Stimulated activated CD8-positive, alpha-beta memory T cell treated with anti-CD3 and anti-CD28 coated beads, Interleukin-4, amount 100 ng/mL, for 48 hours (primary cell): ENCODE results near the gene SOHLH1.
A peak's percentile ranks its signal among the peaks of the same experiment; 100 is the strongest.

ENCODE experiments used
- DNase-seq: peaks from one replicate; pipeline ENCODE4 v3.0.0-alpha.2; 2020

The SOHLH1 gene

DNA sequence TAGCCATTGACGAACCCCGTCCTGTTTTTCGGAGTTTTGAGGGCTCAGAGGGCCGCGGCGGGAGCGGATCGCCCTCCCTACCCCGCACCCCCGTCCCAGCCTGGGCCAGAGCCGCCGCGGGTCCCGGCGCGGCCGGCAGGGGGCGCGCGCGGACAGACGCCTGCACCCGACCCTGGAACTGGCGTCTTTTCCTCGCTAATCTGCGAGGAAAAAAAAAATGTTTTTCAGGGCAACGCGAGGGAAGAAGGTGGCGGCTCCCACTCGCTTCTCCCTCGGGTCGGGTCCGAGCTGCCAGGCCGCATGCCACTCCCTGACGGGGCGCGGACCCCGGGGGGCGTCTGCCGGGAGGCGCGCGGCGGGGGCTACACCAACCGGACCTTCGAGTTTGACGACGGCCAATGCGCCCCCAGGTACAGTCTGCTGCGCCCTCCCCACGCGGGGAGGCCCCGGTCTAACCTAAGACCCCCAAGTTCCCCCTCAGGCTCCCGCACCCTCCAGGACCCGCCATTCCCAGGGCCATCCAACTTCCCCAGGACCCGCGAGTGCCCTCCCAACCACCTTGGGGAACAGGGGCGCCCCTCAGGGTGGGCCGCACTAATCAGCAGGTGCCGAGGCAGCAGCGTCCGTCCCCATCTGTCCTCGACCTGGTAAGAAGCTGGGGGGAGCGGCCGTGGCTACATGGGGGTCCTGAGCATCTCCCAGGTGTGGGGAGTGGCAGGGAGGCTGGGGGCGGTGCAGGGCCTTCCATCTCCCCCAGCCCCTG is 2.9 kb upstream of the SOHLH1 start, which contains the start of gene KCNT1:
KCNT1 (plus strand) TSS at position 227 of the 763 bp plus-strand sequence; CDS start at position 301, 74 bp downstream.
- peak; percentile 83 for DNase-seq

DNA sequence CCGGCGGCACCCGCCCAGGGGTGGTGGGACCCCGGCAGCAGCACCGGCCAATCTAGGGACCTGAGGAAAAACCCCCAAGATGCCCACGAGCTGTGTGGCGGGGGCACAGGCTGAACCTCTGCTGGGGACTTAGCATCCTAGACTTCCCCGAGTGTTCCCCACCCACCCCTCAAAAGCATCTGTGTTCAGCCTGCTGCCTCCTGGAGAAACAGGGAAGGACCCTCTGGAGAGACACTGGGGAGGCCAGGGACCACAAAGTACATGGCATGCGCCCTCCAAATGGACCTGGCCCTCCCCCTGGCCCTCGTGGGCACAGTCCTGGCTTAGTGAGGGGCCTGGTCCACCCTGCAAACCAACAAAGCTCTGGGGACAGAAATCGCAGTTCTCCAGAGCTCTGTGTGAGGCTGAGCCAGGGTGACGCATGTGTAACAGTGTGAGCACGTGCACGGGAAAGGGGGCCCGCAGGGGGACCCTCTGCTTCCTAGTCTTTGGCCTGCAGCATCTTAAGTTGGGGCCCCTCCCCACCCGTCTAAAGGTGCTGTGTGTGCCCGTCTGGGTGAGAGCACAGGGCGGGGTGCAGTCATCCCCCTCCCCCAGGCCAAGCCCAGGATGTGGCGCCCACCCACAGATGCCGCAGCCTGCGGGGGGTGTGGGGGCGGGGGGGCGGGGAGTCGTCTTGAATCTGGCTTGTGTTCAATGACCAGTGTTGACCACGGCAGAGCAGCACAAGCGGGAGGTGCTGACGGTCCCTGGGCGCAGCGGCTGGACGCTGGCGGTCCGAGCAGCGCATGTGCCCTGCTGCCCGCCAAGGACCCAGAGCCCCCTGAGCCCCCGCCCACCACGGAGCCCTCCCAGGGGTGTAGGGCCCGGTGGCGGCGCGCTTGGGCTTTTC is 2.0 kb upstream of the SOHLH1 start:
- DNase-seq = peak; percentile 39

DNA sequence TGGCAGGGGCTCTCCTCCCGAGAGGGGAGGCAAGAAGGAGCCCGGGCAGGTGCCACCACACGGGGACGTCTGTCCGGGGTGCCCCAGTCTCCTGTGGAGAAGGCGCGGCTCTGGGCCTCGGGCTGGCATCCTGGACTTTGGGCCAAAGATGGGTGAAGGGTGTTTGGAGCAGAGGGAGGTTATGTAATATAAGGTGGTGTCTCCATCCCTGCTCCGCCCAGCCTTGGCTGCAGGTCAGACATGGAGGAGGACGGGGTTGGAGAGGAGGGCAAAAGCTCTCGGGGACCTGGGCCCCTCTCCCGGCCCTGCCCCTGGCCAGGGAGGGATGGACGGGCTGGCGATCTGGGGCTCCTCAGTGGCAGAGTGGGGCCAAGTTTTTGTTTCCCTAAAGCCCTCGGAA is 1.2 kb upstream of the SOHLH1 start:
- no peak for DNase-seq

DNA sequence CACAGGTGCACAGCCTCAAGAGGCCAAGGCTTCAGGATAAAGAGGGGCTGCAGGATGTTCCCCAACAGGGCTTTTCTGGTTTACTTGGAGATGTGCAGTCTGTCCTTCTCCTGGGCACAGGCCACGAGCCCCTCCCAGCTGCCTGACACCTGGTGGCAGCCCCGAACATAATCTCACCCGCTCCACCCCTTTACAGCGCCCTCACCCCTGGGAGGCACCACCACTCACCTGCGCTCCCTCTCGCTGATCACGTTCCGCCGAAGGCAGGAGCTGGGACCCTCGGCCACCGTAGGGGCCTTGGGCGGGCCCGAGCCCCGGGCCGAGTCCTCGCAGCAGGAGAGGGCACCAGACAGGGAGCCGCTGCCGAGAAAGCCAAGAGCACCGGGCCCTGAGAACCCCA is 514 bp downstream of the SOHLH1 start:
- no peak for DNase-seq

DNA sequence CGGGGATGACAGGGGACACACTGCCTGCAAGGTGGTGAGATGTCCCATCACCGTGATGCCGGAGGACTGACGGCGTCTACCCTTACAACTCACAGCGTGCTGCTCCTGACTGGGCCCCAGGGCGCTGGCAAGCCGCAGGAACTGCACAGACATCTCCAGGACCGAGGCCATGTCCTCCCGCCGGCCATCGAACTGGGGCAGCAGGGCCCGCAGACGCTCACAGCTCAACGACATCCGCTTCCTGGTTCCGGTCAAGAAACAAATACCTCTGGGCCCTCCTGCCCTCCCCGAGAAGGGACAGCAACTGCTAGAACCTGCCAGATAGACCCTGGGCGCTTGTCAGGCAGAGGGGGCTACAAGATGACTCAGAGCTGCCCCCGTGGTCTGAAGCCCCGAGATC is 1.0 kb downstream of the SOHLH1 start:
- no peak for DNase-seq

DNA sequence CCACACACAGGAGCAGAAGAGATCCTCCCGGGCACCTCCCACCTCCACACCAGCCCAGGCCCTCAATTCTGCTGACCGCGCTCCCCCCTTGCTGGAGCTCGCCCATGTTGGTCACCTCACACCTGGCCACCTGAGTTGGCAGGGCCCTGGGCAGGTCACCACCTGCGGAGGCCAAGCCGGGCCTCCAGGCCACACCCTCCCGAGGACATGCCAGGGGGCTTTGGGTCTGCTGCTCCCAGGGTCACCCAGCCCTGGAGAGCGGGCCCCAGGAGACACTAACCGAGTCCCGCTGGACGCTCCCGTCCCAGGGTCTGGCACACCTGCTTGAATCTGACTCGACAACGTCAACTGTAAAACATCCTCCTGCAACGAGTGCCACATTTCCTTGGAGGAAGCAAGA is 2.1 kb downstream of the SOHLH1 start:
- no peak for DNase-seq

DNA sequence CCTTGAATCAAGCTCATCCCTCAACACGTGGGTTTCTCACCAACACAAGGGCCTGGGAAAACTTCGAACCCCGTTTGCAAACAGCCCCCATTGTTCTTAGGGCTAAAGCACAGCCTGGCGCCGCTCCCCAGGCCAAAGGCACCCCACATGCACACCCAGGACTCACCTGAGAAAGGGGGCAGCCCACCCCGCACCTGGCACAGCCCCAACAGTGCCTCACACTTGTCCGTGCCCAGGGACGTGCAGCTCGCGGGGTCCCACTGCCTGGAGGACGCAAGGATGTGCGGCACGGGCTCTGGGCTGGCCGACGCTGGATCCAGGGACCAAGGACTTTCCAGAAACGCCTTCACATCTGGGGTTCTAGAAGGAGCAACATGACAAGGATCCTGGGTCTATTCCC is 2.8 kb downstream of the SOHLH1 start:
- no peak for DNase-seq

DNA sequence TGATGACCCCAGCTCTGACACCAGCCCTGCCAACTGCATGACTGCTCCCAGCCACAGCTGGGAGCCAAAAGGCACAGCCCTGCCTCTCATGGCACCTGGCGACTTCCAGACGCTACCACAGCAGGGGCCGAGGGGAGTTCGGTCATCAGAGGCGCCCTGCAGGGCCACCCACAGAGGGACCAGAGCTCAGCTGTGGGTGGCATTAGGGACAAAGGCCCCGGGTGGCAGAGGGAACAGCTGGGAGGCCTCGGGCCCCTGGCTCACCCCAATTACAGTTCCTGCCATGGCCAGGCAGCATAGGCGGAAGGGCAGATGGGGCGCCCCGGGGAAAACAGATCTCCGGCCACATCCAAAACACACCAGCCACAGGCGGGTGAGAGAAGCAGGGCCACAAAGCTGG is 3.6 kb downstream of the SOHLH1 start:
- no peak for DNase-seq

DNA sequence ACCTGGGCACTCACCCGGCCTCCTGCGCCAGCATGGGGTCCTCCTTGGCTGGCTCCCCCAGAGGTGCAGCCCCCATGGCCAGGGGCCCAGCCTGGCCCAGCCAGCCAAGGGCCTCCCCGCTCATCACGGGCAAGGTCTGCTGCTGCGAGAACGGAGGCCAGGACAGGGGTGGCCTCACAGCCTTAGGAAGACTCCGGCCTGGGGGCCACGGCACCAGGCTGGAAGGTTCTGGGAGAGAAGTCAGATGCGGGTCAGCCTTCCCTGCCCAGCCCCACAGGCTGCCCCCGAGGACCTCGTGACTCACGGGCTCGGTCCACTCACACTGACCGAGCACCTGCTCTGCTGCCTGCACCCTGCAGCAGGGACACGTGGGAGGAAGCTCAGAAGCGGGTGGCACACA is 4.2 kb downstream of the SOHLH1 start:
- DNase-seq = no peak

DNA sequence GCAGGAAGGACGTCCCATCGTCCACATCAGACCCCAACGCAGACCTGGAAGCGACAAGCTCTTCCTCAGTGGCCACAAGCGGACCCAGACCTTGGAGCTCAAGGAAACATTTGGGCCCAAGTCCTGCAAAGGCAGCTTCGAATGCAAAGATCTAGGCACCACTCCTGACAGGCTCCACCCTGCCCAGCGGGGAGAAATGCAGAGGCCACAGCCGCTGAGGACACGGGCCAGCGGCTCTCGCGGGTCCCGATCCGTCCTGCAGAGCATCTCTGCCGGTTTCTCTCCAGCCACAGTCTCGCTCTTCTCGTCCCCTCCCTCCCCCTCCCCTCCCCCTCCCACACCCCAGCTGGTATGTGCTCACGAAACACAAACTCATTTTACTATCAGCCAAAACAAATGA is 4.9 kb downstream of the SOHLH1 start:
- DNase-seq = no peak

DNA sequence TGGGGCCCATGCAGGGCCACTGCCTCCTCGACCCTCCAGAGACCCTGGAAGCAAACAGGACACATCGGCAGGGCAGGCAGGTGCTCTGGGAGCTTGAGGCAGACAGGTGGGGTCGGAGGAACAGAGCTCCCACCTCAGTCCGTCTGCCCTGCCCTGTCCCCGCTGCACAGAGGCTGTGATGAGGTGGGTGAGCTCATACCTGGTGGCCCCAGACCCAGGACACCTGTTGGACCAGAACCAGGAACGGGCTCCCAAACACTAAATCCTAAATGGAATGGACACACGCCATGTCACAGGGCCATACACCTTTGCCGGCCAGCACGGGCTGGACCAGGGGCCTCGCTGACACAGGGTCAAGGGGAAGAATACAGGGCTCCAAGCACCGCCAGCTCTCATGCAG is 5.5 kb downstream of the SOHLH1 start:
- DNase-seq = no peak

DNA sequence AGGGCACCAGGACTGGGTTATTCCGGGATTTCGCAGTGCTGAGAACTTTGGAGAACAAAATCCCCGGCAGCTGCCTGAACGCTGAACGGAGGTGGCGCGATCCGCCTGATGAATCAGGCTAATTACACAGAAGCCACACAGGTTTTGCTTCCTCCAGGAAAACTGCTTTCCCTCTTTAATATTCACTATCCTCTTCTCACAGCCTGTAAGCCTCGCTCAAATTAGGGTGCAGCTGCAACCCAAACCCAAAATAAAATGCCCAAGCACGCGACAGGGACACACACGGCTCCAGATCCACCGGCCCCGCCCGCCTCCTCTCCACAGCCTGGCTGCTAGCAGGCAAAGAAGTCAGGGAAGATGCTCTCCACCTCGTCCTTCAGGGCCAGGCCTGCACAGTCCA is 6.0 kb downstream of the SOHLH1 start:
- DNase-seq = no peak

DNA sequence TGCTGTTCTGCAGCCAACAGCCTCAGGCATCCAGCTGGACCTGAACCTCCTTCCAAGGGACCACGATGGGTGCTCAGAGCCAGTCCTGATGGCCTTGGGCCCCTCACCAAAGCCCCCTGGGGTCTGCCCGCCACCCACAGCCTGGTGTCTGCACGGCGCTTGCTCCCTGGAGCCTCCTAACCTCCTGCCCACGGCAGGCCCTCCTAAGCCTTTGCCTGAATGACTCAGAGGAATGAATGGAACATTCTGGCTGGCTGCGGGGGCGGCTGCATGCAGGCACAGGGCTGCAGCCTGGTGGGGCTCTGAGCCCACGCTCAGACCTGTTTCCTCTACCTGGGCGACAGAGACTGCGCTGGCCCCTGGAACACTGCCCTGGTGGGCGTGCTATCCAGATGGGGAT is 6.9 kb downstream of the SOHLH1 start:
- DNase-seq = no peak

DNA sequence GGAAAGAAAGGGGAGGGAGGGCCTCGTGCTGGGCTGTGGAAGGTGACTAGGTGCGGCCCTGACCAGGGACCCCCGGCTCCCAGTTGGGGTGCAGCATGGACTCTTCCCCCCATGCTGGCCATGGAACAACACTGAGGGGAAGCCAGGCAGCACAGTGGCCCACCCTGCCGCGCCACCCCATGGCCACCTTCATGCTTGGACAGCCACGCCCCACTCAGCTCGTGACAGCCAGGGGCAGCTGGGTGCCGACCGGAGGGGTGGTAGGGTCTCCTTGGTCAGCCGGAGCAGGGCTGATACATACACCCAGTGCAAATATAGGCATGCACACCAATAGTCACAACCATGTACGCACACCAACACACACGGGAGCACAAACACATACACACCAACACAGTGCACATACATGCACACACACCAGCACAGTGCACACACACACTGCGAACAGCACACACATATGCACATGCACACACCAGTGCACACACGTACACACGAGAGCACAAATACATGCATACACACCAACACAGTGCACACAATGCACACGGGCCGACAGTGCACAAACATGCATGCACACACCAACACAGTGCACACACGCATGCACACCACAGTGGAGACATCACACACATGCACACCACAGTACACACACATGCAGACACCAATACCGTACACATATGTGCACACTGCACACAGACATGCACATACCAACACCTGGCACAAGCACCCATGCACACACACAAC is 8.3 kb downstream of the SOHLH1 start:
- DNase-seq = no peak

DNA sequence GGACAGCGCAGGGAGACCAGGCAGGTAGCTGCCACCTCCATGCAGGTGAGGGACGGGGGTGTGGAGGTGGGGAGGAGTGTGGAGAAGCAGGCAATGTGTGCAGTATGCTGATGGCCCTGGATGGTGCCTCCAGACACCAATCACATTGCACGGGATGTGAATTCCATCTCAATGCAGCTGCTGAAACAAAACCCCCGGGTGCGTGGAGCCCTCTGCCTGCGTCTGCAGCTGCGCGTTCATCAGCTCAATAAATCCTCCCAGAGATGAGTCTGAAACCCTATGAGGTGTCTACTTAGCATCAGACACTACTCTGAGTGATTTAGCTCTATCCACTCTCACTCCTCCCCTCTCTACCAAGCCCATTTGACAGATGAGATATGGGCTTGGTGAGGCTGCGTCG is 10.3 kb downstream of the SOHLH1 start:
- no peak for DNase-seq

DNA sequence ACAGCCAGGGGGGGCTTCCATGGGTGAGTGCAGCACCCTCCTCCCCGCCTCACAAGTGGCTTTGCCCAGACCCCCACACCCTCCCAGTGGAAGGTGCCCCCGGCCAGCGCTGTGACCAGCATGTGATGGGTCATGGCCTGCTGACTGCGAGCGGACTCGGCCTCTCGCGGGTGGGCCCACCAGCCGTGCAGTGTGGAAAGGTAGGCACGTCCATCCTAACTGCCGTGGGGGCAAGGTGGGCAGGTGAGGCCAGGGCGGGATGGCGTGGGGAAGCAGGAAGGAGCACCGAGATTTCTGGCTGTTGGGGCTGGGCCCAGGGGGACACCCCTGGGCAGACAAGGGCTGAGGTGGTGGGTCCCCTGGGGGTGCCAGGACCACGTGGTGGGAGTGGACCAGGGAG is 12.1 kb downstream of the SOHLH1 start:
- DNase-seq = no peak

DNA sequence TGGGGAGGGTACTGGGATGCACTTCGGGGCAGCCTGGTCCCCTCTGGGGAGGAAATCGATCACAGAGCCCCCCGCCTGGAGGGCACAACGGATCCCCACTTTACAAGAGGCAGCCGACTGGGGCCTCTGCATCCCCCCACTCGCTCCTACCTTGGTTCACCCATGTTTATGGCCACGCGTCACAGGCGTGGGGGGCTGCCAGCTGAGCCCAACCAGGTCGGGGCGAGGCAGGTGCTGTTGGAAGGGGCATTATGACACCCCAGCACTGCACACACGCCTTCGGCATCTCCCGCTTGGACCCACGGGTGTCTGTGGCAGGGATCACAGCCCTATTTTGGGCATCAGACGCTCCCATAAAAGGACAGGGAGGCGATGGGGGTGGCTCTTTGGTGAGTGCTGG is 14.6 kb downstream of the SOHLH1 start:
- DNase-seq = no peak

DNA sequence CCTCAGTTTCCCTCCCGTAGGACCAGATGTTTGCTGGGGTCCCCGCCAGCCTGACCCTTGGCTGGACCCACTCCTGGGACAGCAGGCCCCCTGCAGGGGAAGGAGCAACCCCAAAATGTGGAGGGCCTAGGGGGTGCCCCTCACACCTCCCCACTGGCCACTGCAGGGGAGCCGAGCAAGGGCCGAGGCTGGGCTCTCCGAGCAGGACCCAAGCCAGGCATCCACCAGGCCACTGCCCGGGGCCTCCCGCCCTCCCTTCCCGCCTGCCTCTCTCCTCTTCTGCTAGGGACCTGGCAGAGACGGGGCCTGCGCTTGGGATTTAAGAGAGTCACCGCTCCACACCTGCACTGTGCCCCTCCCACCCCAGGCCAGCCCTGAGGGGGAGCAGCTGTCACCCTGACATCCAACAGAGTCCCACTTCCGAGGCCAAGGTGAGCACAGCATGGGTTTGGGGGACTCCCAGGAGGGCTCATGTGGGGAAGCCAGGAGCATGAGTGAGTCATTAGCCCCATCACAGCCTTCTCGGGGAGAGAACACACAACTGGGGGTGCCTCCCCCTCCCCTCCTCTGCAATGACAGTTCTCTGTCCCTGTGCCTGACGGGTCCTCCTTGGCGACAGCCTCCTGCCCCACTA is 15.8 kb downstream of the SOHLH1 start:
- no peak for DNase-seq

DNA sequence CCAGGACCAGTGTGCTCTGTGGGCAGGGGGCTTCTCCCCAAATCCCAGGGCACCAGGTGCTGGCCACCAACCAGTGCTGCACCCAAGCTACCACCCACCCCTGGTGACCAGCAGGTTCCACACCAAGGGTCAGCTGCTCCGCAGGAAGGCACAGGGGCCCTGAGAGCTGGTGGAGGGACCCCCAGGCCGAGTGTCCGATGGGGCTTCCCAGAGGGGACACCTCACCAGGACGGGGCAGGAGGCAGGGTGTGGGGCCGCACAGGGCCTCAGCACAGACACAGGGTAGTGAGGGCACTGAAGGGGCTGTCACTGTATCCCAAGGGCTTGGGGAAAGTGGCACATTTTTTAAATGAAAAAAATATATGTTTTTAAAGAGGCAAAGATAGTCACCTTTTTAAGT is 18.1 kb downstream of the SOHLH1 start:
- no peak for DNase-seq

DNA sequence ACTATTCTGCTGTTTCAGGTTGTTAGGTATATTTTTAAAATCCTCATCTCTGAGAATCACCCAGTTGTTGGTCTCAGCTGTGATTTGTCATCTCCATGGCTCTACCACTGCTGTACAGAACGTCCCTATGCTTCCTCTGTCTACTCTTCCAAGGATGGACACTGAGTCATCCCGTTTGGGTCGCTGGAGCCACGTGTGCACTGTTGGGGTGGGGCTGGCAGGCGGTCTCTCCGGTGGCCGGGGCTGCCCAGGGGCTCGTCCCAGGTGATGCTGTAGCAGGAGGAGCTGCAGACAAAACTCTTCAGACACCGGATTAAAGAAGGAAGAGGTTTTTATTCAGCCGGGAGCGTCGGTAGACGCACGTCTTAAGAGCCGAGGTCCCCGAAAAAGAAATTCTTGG is 19.2 kb downstream of the SOHLH1 start:
- DNase-seq = no peak

DNA sequence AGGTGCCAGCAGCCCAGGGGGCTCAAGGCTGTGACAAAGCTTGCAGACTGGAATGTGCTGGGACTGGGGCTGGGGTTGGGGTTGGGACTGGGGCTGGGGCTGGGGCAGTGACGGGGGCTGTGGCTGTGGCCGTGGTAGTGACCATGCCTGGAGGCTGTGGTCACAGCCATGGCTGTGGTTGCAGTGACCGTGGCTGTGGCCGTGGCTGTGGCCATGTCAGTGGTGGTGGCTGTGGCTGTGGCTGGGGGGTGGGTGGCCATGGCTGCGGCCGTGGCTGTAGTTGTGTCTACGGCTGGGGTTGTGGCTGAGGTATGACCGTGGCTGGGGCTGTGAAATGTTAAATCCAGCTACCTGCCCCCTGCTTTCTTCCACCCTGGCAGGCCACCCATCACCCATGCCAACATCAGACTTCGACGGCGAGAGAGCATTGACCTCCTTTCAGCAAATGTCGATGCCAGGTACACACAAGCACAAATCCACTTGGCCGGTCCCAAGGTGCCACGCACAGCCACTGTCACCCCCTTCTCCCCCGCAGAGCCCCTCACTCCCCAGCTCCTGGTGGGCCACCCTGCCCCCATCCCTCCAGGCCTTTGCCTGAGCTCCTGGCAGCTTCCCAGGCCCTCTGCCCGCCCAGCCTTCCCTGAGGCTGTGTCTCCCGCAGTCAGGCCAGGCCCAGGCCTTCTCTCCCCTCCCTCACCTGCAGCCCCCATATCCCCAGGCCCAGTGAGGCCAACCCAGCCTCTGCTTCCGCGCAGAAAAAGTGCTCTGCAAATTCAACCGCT is 20.9 kb downstream of the SOHLH1 start:
- no peak for DNase-seq

DNA sequence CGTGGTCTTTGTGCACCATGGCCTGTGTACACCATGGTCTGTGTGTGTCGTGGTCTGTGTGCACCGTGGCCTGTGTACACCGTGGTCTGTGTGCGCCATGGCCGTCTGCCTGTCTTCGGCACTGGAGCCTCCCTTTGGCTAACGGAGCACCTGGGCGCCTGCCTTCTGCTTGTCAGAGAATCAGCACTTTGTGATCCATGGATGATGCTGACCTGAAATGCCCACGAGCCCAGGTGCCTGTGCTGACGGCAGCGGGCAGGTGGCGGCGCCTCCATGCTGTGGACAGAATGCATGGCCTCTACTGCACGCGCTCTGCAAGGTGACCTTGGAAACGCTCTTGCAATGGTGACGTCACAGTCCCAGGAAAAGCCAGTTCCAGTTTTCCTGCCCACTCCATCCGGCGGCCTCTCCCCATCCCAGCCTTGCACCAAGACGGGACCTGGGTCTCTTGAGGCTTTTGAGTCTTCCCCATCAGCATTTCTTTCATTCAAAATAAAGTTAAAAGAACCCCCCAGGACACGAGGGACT is 21.6 kb downstream of the SOHLH1 start:
- DNase-seq = no peak
